ENCODE measurements around the gene FANK1.

DNA sequence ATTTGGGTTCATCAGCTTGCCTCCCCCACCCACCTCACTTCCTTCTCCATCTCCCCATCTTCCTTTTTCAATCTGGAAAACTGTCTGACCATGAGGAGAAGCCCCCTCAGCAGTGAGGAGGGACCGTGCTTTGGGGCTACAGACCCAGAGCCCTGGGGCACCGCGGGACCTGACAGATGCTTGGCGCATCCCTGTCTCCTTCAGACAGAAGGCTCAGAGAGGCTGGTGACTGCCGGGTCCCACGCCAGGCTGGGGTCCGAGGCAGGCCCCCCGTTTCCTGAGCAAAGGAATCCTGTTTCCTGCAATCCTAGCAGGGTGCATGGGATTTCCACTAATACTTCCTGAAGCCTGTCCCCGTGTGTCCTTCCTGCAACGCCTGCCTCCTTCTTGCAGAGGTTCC, 147.0 kb downstream of the FANK1 start:
- TF ChIP-seq, protein P1, sequence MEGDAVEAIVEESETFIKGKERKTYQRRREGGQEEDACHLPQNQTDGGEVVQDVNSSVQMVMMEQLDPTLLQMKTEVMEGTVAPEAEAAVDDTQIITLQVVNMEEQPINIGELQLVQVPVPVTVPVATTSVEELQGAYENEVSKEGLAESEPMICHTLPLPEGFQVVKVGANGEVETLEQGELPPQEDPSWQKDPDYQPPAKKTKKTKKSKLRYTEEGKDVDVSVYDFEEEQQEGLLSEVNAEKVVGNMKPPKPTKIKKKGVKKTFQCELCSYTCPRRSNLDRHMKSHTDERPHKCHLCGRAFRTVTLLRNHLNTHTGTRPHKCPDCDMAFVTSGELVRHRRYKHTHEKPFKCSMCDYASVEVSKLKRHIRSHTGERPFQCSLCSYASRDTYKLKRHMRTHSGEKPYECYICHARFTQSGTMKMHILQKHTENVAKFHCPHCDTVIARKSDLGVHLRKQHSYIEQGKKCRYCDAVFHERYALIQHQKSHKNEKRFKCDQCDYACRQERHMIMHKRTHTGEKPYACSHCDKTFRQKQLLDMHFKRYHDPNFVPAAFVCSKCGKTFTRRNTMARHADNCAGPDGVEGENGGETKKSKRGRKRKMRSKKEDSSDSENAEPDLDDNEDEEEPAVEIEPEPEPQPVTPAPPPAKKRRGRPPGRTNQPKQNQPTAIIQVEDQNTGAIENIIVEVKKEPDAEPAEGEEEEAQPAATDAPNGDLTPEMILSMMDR (IDR thresholded peaks at IDR 0.05 in 8 of 11, conservative IDR thresholded peaks at IDR 0.05 in 3 of 11) = no peak
- TF ChIP-seq POLR2A (IDR thresholded peaks at IDR 0.05) = no peak
- TF ChIP-seq POLR2AphosphoS5 (IDR thresholded peaks at IDR 0.05) = no peak

All from spleen (tissue), 7 donors.